HepG2 (cell line): ENCODE results near the gene TMEM87A. TPM values are rescaled to one million over a fixed set of nuclear protein-coding genes. Genes with fewer than 3 reads are reported as not detected.
A peak's percentile ranks its signal among the peaks of the same experiment; 100 is the strongest.

Source experiments
- ATAC-seq: fragments of 200-7000 bp; cut with Tn5 transposase; 3 replicates; pipeline ENCODE4 v1.9.1; 2020; ENCODE audit warnings: mild to moderate bottlenecking, moderate library complexity
- BruUV-seq: library from RNA; stranded (reverse); fragments of 400-500 nt; replicated peaks from 2 replicates; lab custom pipeline; 2021; lab: Mats Ljungman, UMichigan
- CTCF ChIA-PET: fragments of 300-600 bp; formaldehyde crosslinking; extraction: SDS; loops from one replicate; lab custom pipeline; 2021; ENCODE audit warnings: low total read pairs, inconsistent platforms, low intra/inter-chr PET ratio; lab: Yijun Ruan, JAX
- POLR2A ChIA-PET: fragments of 350-600 bp; sonication (Branson Sonifier 250); formaldehyde crosslinking; loops from one replicate; lab custom pipeline; 2020; ENCODE audit warnings: antibody characterized with exemption, inconsistent platforms; lab: Yijun Ruan, JAX
- DNase-seq: peaks from one replicate; pipeline ENCODE4 v3.0.0-alpha.2; 2015; ENCODE audit warnings: low spot score
- FAIRE-seq: peaks from 3 replicates; lab custom pipeline; 2011; peaks lifted over from hg19 to GRCh38; lab: Jason Lieb, UNC
- H2AFZ ChIP-seq: one replicate; pipeline ENCODE4 v1.6.1; 2011; ENCODE audit warnings: low read length, inconsistent platforms
- H3K27ac ChIP-seq: fragments of 300-600 bp; 3 replicates; pipeline ENCODE4 v1.8.0; 2011; ENCODE audit warnings: mixed run types, mild to moderate bottlenecking, mixed read lengths, low read length, inconsistent platforms; ENCODE audit not compliant: insufficient read depth; ENCODE audit errors: extremely low read length
- H3K27me3 ChIP-seq, 2 experiments: fragments of 200-600 bp in 1 of 2; 2 replicates in 1 of 2; 3 replicates in 1 of 2; pipeline versions ENCODE4 v1.6.0 to v1.8.0; 2011; ENCODE audit warnings: low read length in 2 of 2, mild to moderate bottlenecking in 2 of 2, moderate library complexity in 2 of 2, inconsistent platforms in 1 of 2; ENCODE audit not compliant: insufficient read depth in 2 of 2, control insufficient read depth in 1 of 2
- H3K36me3 ChIP-seq, 2 experiments: fragments of 200-600 bp in 1 of 2; replicated peaks in 1 of 2; 2 replicates in 1 of 2; 3 replicates in 1 of 2; pipeline versions ENCODE4 v1.5.1 to v1.8.0; 2011; ENCODE audit warnings: low read length in 2 of 2, inconsistent platforms in 1 of 2; ENCODE audit not compliant: insufficient read depth in 2 of 2, control insufficient read depth in 1 of 2
- H3K4me1 ChIP-seq: 2 replicates; pipeline ENCODE4 v1.5.1; 2012; ENCODE audit warnings: low read length, inconsistent platforms; ENCODE audit not compliant: insufficient read depth
- H3K4me2 ChIP-seq: 2 replicates; pipeline ENCODE4 v1.6.0; 2011; ENCODE audit warnings: low read depth, low read length, inconsistent platforms
- H3K4me3 ChIP-seq, 3 experiments: fragments of 200-600 bp in 1 of 3; sonication (generic), shearing (Covaris generic) in 1 of 3; replicated peaks in 1 of 3; 2 replicates each; pipeline ENCODE4 v1.5.1; 2011 to 2016; ENCODE audit warnings: low read length in 3 of 3, inconsistent platforms in 2 of 3, low read depth in 2 of 3, mild to moderate bottlenecking in 2 of 3, control low read depth in 1 of 3, mixed read lengths in 1 of 3; ENCODE audit not compliant: insufficient read depth in 1 of 3
- H3K79me2 ChIP-seq: one replicate; pipeline ENCODE4 v1.6.1; 2011; ENCODE audit warnings: low read length, inconsistent platforms; ENCODE audit not compliant: insufficient read depth
- H3K9ac ChIP-seq: 2 replicates; pipeline ENCODE4 v1.6.0; 2011; ENCODE audit warnings: mild to moderate bottlenecking, low read depth, low read length, inconsistent platforms; ENCODE audit not compliant: insufficient read depth
- H3K9me3 ChIP-seq: 2 replicates; pipeline ENCODE4 v1.5.1; 2012; ENCODE audit warnings: mild to moderate bottlenecking, low read length
- H4K20me1 ChIP-seq: 2 replicates; pipeline ENCODE4 v1.6.0; 2011; ENCODE audit warnings: inconsistent platforms, mild to moderate bottlenecking, low read length, moderate library complexity; ENCODE audit not compliant: insufficient read depth
- BRCA1 ChIP-seq: sonication (generic); formaldehyde crosslinking; IDR thresholded peaks from 2 replicates; pipeline ENCODE4 v1.4.0; 2020; ENCODE audit warnings: missing genetic modification reagents
- CHD2 ChIP-seq: IDR thresholded peaks from 2 replicates; pipeline ENCODE4 v1.6.1; 2011; ENCODE audit warnings: low read depth, low read length, improper control_type of control experiment
- HNF4G ChIP-seq, 2 experiments: sonication (generic) in 1 of 2; formaldehyde crosslinking in 1 of 2; IDR thresholded peaks; 2 replicates each; pipeline versions ENCODE4 v1.4.0 to v1.6.1; 2011 to 2020; ENCODE audit warnings: borderline replicate concordance in 2 of 2, low read depth in 2 of 2, mild to moderate bottlenecking in 2 of 2, low read length in 1 of 2, missing genetic modification reagents in 1 of 2, moderate library complexity in 1 of 2
- IRF2 ChIP-seq: IDR thresholded peaks from 2 replicates; pipeline ENCODE4 v1.6.1; 2018; ENCODE audit warnings: missing genetic modification reagents, missing compliant biosample characterization
- MBNL3 ChIP-seq: fragments of 250-450 bp; sonication (Bioruptor Pico); conservative IDR thresholded peaks from 2 replicates; pipeline ENCODE4 v1.8.0; 2022; ENCODE audit warnings: mild to moderate bottlenecking, inconsistent platforms
- ZFAT ChIP-seq: sonication (generic); formaldehyde crosslinking; conservative IDR thresholded peaks from 2 replicates; pipeline ENCODE4 v1.8.1; 2023; ENCODE audit warnings: missing genetic modification reagents, inconsistent platforms
- ZNF251 ChIP-seq: sonication (generic); formaldehyde crosslinking; IDR thresholded peaks from 2 replicates; pipeline ENCODE4 v1.9.0; 2021; ENCODE audit warnings: mild to moderate bottlenecking, missing genetic modification reagents
- WGBS: methylation state at CpG from one replicate; pipeline ENCODE4 v1.1.6; 2017; ENCODE audit warnings: low lambda C conversion rate; 5-methylcytosine and 5-hydroxymethylcytosine counted together
- in situ Hi-C: cut with HindIII; loops from 2 replicates; pipeline ENCODE4 v1.10.0; 2017; ENCODE audit warnings: low pct_unique_long_range_greater_than_20kb; ENCODE audit not compliant: extremely low pct_ligation_motif_present
- intact Hi-C: fragments of 100-400 bp; cut with micrococcal nuclease; formaldehyde crosslinking; loops from one replicate; pipeline ENCODE4 v1.10.0; 2022; ENCODE audit not compliant: unreplicated experiment
- polyA plus RNA-seq, 8 experiments: library from polyadenylated mRNA; depleted of rRNA in 3 of 8; stranded (reverse) in 7 of 8; unstranded in 1 of 8; fragments of >200 nt; fragmentation: Illumina TruSeq in 4 of 8; extraction: Trizol in 4 of 8; gene quantifications; 2 replicates each; pipeline versions ENCODE4 v1.2.1 to v1.2.3, GENCODE V29; 2011 to 2016; ENCODE audit warnings: low read depth in 4 of 8, missing spikeins in 1 of 8, mixed read lengths in 1 of 8; ENCODE audit not compliant: insufficient read depth in 1 of 8
- total RNA-seq, 5 experiments: library from RNA; depleted of rRNA; stranded (reverse); fragments of >200 nt; fragmentation: Illumina TruSeq; extraction: Trizol; gene quantifications; 2 replicates each; pipeline ENCODE4 v1.2.3, GENCODE V29; 2016; ENCODE audit warnings: low read depth in 1 of 5
- TF ChIP-seq, protein P1 (sequence below): sonication (generic); formaldehyde crosslinking; IDR thresholded peaks from 2 replicates; pipeline ENCODE4 v1.9.0; 2021; ENCODE audit warnings: missing genetic modification reagents, borderline replicate concordance
- TF ChIP-seq, protein P2 (sequence below): sonication (generic); formaldehyde crosslinking; IDR thresholded peaks from 2 replicates; pipeline ENCODE4 v1.5.0; 2020; ENCODE audit warnings: missing genetic modification reagents
- TF ChIP-seq, protein P3 (sequence below): fragments of 450-650 bp; IDR thresholded peaks from 2 replicates; pipeline ENCODE4 v1.6.1; 2016

The TMEM87A gene
- total and polyA plus RNA-seq, 2 of the 13 experiments (the other 11 are each of a cell fraction or from before 2014, with no cell fraction given): 20.2 to 42.8 TPM

DNA sequence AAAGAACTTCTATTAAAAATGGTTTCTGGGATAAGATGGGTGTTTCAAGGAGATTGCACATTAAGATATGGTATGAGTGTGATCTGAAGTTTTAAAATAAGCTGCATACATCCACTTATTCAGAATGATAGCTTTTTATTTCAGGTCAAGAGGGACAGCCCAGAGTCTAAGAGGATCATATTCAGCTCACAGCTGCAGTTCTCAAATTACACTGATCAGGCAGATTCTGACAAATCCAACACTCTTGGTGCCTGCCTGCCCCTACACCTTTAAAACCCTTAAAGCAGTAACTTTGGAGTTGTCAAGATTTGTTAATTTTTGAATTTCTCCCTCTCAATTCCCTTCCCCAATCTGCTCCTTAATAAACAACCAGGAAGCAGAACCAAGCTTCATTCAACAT, 9.1 kb upstream of the TMEM87A start (continued):
- no peak for TF ChIP-seq MBNL3 (CRISPR knock-in tag)
- TF ChIP-seq, protein P1, sequence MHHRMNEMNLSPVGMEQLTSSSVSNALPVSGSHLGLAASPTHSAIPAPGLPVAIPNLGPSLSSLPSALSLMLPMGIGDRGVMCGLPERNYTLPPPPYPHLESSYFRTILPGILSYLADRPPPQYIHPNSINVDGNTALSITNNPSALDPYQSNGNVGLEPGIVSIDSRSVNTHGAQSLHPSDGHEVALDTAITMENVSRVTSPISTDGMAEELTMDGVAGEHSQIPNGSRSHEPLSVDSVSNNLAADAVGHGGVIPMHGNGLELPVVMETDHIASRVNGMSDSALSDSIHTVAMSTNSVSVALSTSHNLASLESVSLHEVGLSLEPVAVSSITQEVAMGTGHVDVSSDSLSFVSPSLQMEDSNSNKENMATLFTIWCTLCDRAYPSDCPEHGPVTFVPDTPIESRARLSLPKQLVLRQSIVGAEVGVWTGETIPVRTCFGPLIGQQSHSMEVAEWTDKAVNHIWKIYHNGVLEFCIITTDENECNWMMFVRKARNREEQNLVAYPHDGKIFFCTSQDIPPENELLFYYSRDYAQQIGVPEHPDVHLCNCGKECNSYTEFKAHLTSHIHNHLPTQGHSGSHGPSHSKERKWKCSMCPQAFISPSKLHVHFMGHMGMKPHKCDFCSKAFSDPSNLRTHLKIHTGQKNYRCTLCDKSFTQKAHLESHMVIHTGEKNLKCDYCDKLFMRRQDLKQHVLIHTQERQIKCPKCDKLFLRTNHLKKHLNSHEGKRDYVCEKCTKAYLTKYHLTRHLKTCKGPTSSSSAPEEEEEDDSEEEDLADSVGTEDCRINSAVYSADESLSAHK (CRISPR knock-in tag): no peak
- no peak for TF ChIP-seq ZNF251 (CRISPR knock-in tag)
- TF ChIP-seq, protein P2, sequence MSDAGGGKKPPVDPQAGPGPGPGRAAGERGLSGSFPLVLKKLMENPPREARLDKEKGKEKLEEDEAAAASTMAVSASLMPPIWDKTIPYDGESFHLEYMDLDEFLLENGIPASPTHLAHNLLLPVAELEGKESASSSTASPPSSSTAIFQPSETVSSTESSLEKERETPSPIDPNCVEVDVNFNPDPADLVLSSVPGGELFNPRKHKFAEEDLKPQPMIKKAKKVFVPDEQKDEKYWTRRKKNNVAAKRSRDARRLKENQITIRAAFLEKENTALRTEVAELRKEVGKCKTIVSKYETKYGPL (CRISPR knock-in tag): no peak
- TF ChIP-seq CHD2: no peak
- no peak for TF ChIP-seq IRF2 (CRISPR knock-in tag)
- no peak for TF ChIP-seq HNF4G (IDR thresholded peaks at IDR 0.05; ENCODE audit: borderline replicate concordance, low read depth, low read length)
- TF ChIP-seq HNF4G (CRISPR knock-in tag; IDR thresholded peaks at IDR 0.05; ENCODE audit: borderline replicate concordance, low read depth): no peak
- no peak for TF ChIP-seq ZFAT (CRISPR knock-in tag)
- TF ChIP-seq, all 625 proteins: peak for 0

DNA sequence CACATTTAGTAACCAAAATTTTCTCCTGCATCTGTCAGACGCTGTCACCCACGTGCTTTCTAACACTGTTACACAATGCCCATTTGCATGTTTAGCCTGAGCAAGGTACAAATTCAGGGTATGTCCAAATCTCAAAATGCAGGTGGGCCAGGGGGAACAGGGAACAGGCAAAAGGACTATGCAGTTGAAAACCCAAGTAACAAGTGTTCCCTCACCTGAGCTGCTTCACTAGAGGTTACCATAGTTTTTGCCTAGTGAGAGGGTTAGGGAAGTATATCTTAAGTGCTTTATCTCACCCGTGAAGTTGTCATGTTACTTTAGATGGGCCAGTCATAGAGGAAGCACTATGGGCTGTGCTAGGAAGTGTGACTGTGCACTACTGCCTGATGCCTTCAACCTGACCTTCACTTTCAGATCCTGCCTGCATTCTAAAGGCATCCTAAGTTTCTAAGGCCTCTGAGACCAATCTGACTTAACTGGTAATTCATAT, 6.0 kb upstream of the TMEM87A start:
- DNase-seq: no peak
- no peak overlapping the region for H2AFZ ChIP-seq
- ATAC-seq: no peak
- no peaks in the 10 kb centered on the region; a peak in 1 of 5 replicates for H3K27me3 ChIP-seq
- WGBS: 36% methylated on average over 3 of the region's 3 CpGs
- CTCF ChIA-PET: no interaction called here
- no TSS peak for BruUV-seq
- TF ChIP-seq, protein P3, sequence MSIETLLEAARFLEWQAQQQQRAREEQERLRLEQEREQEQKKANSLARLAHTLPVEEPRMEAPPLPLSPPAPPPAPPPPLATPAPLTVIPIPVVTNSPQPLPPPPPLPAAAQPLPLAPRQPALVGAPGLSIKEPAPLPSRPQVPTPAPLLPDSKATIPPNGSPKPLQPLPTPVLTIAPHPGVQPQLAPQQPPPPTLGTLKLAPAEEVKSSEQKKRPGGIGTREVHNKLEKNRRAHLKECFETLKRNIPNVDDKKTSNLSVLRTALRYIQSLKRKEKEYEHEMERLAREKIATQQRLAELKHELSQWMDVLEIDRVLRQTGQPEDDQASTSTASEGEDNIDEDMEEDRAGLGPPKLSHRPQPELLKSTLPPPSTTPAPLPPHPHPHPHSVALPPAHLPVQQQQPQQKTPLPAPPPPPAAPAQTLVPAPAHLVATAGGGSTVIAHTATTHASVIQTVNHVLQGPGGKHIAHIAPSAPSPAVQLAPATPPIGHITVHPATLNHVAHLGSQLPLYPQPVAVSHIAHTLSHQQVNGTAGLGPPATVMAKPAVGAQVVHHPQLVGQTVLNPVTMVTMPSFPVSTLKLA: peak; percentile 39
- TF ChIP-seq BRCA1 (CRISPR knock-in tag): no peak
- POLR2A ChIA-PET: no interaction called here
- H3K4me3 ChIP-seq: no peak overlapping the region
- no peaks in the 10 kb centered on the region for H3K9me3 ChIP-seq
- H3K9ac ChIP-seq: no peak overlapping the region
- peaks cover 9% of the 10 kb centered on the region for H3K4me1 ChIP-seq
- no peak overlapping the region for H3K27ac ChIP-seq
- peaks cover 19% of the 10 kb centered on the region for H3K79me2 ChIP-seq
- intact Hi-C loops (no loop called here), in situ Hi-C loops (no loop called here)
- no peak for FAIRE-seq
- H3K36me3 ChIP-seq: peaks cover 8 to 19% of the 10 kb centered on the region in 2 experiments; a peak in 2 of 5 replicates
- H3K4me2 ChIP-seq: no peak overlapping the region
- no peaks in the 10 kb centered on the region for H4K20me1 ChIP-seq
